CD4-positive, alpha-beta T cell treated with Interleukin-2 at 100 ng/mL for 4 hours (primary cell): ENCODE data around the gene CYTH1.
"Not testable (repeated sequence)": the region's sequence is repeated elsewhere in the genome, so short reads cannot be mapped to it uniquely, and the experiment has no call there.

Experiments
- DNase-seq: peaks from one replicate; pipeline ENCODE4 v3.0.0-alpha.2; 2020; ENCODE audit warnings: low spot score

CYTH1 gene

DNA sequence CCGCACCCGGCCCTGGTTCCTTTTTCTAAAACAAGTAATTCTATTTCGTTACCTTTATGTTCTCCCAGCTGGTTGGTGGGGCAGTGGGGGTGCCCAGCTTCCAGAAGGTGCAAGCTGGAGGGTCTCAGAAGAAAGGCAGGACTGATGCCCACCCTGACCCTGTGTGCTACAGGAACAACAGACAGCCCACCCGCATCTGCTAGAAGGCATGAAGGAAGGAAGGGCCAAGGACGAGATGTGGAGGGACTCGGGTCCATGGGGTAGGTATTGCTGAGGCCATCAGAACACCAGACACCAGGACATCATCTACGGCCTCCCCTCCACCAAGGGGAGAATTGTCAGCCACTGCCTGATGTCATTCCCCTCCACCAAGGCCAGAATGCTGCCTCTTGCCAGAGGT is 6.4 kb upstream of the CYTH1 start:
- no peak for DNase-seq

DNA sequence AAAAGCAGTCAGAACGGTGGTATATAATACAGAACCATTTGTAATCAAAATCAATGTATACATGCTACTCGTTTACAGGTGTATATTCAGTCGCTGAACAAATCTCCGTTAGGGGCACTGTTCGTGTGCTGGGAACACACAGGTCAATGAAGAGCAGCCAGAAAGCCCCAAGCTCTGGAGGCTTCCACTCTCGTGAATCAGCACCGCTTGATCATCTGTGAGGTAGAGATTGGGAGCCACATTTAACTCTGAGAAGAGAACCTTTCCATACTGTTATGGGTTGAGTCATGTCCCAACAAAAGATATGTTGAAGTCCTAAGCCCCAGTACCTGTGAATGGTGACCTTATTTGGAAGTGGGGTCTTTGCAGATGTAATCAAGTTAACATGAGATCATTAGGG is 5.4 kb upstream of the CYTH1 start:
- DNase-seq: no peak

DNA sequence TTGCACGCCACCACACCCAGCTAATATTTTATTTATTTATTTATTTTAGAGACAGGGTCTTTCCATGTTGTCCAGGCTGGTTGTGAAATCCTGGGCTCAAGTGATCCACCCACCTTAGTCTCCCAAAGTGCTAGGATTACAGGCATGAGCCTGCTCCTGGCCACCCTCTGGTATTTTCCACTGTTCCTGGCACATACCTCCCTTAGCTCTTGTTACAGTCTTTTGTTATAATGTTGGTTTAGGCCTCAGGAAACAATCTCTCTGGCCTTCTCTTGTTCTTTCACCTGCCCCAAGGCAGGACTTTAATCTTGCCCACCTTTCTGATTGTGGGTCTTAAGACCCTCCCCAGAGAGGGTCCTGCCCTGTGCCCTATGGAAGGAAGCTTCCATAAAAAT is 3.6 kb upstream of the CYTH1 start:
- DNase-seq: no peak

DNA sequence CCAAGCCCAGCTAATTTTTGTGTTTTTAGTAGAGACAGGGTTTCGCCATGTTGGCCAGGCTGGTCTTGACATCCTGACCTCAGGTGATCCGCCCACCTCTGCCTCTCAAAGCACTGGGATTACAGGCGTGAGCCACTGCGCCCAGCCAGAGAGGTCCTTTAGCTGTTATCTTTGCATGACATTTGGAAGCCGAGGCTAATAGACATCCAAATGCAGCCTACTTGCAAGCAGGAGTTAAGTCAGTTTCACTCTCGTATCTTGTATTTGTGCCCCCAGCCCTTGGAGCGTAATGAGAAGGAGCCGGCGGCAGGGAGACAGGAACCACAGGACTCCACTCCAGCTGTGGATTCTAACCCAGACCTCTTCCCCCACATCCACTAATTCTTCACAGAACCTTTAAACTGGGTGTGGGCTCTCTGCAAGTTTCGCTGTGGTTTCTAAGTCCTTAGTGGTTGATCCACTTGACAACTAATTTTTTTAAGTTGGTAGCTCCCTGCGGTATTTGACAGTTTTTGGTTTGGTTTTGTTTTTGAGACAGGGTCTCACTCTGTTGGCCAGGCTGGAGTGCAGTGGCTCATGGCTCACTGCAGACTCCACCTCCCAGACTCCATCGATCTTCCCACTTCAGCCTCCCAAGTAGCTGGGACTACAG is 3.1 kb upstream of the CYTH1 start:
- DNase-seq: no peak

DNA sequence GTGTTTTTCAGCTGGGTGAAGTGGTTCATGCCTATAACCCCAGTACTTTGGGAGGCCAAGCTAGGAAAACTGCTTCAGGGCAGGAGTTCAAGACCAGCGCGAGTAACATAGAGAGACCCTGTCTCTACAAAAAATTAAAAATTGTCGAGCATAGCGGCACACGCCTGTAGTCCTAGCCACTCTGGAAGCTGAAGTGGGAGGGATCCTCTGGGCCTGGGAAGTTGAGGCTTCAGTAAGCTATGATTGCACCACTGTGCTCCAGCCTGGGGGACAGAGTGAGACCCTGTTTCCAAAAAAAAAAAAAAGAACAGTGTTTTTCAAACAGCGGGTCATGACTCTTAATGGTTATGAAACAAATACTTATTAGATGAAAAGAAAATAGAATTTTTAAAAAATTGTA is 2.3 kb upstream of the CYTH1 start:
- no peak for DNase-seq

DNA sequence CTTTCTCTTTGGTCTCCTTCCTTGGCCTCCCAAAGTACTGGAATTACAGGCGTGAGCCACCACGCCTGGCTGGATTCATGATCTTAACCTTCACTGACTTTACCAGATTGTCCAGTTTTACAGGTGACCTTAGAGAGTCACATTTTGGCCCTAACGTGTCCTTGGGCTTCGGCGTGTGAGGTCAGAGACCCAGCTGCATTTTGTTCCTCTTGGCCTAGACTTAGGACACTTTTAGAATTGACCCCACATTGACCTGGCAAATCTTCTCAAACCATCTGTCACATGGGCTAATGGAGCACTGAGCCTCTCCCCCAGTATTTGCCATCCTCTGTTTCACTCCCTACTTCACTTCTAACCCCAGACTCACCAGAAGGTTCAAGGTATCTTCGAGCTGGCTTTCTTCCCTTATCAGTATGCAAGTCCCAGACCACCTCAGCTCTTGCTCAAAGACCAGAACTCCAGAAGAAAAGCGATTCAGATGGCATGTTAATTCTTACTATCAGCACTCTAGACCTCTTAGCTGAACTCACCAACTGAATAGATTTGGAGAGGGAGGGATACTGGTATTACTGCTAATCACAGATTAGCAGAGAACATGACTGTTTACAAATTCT is 1.7 kb upstream of the CYTH1 start:
- DNase-seq: no peak

DNA sequence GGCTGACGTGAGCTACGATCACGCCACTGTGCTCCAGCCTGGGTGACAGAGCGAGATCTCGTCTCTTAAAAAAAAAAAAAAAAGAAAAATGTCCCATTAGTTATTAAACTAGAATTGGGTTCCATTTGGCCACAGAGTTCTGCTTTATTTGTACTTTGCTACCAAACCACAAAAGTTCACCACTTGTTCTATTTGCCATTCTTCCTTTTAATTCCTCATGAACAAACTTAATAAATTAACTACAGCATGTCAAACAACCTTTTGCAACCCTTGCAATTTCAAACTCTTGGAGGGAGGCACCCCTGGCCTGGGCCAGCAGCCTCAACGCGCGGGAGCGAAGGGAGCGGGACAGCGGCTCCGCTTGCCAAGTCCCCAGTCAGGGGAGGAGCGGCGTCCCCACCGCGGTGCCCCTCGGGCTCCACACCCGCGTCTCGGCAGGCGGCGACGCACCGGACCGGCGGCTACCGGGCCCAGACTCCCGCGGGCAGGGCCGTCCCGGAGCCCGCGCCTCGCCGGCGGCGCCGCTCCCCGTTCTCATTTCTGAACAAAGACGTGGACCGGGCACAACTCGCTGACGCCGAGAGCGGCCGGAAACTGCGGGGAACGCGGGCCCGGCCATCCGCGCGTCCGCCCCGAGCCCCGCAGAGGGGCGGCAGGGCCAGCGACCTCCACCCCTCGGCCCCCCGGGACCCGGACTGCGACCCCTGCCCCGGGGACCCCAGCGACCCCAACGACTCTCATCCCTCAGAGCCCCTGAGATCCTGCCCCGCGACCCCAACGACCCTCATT is 775 bp downstream of the CYTH1 start:
- DNase-seq: no peak

DNA sequence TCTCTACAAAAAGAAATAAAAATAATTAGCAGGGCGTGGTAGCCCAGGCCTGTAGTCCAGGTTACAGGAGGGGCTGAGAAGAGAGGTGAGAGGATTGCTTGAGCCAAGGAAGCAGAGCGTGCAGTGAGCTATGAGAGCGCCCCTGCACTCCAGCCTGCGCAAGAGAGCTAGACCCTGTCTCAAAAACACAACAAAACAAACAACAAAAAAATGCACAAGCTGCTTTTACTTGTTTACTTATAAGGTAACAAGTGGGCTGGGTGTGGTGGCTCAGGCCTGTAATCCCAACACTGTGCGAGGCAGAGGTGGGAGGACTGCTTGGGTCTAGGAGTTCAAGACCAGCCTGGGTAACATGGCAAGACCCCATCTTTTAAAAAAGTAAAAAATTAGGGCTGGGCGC is 1.7 kb downstream of the CYTH1 start:
- no peak for DNase-seq

DNA sequence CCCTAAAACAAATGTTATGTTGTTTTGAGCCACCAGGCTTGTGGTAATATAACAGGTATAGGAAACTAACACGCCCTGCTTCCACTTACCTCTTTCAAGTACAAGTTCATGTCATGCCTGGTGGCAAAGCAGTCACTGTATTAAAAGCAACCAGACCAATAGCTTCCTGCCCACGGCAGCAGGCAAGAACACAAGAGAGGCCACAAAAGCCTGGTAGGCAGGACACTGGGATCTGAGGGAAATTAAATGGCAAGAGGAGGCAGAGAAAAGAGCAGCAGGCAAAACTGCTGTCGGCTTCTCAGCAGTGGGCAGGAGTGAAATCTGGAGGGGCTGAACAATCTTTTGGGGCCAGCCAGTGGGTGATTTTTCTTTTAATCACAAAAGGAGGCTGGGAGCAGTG is 2.2 kb downstream of the CYTH1 start:
- peak; percentile 85 for DNase-seq

DNA sequence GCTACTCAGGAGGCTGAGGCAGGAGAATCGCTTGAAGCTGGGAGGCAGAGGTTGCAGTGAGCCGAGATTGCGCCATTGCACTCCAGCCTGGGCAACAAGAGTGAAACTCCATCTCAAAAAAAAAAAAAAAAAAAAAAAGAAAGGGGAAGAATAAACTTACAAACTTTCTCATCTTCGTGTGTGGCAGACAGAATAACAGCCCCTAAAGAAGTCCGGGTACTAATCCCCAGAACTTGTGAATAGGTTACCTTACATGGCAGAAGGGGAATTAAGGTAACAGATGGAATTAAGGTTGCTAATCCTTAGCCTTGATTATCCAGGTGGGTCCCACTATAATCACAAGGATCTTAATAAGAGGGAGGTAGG is 2.8 kb downstream of the CYTH1 start:
- DNase-seq: not testable (repeated sequence)

DNA sequence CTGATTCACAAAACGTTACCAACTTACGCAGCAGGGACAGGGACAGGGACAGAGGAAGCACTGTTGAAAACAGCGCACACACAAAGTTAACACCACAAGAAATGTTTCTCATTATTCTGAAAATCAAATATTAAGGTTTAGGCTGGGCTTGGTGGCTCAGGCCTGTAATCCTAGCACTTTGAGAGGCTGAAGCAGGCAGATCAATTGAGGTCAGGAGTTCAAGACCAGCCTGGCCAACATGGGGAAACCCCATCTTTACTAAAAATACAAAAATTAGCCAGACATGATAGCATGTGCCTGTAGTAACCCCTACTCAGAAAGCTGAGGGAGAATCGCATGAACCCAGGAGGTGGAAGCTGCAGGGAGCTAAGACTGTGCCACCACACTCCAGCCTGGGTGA is 4.2 kb downstream of the CYTH1 start:
- DNase-seq: no peak

DNA sequence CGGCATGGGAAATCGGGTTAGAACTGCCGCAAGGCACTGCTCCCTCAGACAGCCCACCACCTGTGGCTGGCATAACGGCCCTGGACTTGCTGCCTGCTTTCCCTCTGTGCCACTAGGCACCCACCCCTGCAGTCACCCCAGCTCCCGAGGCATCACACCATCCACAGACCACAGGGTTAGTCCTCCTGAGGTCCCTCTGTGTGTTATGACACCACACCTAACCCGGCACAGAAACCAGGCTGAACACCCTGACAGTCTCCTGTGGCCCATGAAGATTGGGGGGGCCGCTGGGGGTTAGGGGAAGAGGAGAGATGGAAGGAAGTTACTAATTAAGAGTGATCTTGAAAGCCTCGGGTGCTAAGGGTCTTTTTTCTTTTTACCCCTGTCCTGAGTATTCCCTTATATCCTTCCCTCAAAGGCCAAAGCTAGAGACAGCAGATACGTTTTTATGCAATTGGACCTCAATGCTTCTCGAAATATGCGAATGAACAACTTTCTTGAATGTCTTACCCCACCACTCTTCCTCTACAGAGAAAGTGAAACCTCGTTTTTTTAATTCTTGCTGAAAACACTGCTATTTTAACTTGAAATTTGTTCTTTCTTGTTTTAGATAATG is 7.0 kb downstream of the CYTH1 start:
- peak; percentile 69 for DNase-seq

DNA sequence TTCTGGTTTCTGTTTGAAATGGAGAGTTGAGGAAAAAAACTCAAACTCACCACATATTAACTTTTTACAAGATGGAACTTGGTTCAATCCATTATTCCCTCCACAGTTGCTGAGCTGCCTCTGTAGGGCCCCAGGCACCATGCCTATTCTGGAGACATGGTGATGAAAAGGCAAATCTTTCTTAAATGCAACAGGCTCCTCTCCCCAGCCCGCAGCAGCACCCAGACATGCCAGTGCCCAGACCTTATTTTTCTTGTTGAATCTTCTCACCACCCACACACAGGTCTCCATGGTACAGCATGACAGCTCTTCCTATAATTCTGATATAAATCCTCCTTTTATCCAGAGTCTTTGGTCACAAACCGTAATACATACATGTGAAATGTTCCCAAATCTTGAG is 7.6 kb downstream of the CYTH1 start:
- no peak for DNase-seq

DNA sequence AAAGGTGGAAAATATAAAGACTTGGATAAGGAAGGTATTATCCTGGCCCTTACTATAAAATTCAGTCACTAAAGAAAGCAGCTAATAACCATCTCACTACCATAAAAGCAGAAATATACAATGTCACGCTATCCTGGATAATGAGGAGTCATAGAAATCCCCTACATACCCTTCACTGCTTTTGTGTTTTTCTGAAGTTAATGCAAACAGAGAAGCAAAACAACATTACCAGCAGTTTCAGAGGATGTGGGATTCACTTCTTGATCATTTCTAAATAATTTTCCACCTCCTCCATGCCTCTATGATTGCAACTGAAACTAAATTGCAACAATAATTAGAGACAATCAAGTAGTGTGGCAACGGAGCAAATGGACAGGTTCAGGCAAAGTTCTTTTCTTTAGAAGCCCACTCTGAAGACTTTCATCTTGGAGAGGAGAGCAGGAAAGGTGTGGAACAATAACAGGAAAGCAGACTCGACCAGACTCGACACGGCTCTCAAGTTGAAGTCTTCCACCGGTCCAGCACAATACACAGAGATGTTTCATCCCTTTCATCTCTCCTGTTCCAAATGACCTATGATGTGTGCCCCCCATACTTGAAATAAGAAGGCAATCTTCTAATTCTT is 10.2 kb downstream of the CYTH1 start:
- peak; percentile 66 for DNase-seq

DNA sequence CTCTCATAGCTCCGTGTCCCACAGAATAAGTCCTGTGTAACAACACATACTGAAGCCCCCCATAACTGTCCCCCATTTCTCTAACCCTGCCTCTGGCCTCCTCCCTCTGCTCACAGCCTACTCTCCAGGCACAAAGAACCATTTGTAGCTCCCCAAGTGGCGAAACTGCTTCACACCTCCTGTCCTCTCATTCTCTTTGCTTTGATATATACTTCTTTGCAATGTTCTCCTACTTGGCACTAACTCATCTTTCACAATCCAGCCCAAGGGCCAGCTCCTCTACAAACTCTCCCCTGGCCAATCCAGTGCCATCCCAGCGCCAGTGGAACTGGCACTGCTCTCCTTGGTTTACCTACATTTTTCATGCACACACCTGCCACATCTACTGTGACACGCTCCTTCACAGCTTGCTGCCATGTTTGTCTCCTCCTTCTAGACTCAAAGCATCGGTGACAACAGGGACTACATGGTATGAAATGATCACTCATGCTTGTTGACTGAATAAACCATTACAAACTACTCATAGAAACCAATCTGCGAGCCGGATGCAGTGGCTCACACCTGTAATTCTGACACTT is 12.8 kb downstream of the CYTH1 start:
- DNase-seq: no peak

DNA sequence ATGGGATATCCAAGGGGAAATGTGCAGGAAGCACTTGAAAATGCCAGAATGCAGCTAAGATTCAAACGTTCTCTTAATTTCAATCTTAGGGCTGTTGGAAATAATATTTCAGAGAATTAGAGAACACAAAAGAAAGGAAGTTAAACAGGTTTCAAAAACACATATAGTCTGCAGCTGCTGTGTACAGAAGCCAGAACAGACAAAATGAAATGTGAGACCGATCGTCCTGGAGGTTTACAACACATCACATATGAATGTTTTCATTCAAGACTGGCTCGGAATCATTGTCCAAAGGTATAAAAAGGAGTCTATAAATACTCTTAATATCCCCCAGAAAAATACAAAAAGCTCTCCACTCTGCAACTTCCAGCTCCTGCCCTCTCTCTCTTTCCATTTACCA is 14.3 kb downstream of the CYTH1 start:
- DNase-seq: no peak

DNA sequence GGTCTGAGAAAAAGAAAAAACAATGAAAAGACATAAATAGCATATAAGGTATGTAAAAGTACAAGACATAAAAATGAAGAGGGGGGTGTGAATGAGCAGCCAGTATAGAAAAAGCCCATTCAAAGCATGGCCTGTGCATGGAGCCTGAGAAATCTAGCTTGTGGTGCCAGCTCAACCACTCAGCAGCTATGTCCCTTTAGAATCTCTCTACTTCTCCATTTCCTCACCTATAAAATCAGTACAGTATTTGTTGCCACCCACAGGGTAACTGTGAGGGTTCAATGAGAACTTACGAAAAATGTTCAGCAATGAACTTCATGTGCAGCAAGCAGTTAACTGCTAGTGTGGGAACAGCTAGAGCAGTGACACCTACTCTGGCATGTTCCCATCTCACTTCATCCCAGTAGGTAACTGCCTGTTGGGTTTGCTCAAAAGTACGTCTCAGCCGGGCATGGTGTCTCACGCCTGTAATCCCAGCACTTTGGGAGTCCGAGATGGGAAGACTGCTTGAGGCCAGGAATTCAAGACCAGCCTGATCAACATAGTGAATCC is 15.3 kb downstream of the CYTH1 start:
- DNase-seq: no peak

DNA sequence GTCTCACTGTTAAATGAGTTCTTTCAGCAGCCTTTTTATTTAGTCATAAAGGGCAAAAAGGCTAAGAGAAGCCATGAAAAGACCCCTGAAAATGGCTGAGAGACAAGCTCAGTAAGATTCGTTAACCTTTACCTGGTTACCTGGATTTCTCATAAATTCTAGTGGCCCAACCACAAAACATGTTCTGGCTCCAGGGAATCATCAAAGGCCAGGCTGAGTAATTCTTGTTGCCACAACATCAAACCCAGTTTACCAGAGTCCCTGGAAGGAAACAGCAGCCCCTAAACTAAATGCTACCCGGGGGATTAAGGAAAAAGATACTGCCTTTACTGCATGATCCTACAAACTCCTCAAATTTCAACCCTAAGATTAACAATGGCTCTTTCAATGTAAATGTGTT is 15.8 kb downstream of the CYTH1 start:
- no peak for DNase-seq

DNA sequence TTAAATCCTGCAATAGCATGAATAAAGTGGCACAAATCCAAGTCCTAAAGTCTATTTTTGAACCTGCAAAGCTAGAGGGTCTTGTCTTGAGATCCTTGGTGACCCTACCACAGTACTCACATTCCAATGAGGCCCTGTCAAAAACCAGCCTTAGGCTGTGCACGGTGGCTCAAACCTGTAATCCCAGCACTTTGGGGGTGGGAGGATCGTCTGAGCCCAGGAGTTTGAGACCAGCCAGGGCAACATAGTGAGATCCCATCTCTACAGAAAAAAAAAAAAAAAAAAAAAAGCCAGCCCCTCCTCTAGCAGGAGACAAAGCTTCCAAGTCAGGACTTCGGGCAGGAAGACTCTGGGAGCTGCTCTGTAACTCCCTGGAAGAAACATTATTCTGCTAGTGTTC is 16.3 kb downstream of the CYTH1 start:
- DNase-seq: no peak

DNA sequence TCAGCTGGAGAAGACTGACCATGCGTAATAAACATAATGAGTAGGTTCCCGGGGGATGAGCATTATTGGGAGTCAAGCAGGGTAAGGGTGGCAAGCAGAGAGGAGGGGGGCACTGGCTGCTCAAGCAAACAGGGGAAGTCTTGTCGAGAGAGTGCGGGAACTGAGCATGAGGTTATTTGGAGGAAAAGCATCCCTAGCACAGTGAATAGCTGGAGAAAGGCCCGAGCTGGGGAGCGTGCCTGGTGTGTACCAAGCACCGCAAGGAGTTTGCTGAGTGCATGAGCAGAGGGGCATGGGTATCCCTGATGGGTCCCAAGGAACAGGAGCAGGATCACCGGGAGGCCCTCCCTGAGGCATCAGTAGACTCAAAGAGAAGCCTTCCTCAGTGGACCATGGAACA is 17.2 kb downstream of the CYTH1 start:
- DNase-seq: no peak

DNA sequence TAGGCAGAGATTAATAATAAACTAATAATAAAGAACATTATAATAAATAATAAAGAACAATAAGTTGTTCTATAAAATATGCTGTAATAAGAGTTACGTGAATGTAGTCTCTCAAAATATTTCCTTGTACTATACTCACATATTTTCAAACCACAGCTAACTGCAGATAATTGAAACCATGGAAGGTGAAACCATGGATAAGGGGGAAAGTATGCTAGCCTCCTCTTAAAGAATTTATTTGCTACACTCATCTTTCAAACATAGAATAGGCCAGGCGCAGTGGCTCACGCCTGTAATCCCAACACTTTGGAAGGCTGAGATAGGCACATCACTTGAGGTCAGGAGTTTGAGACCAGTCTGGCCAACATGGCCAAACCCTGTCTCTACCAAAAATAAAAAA is 18.5 kb downstream of the CYTH1 start:
- DNase-seq: no peak

DNA sequence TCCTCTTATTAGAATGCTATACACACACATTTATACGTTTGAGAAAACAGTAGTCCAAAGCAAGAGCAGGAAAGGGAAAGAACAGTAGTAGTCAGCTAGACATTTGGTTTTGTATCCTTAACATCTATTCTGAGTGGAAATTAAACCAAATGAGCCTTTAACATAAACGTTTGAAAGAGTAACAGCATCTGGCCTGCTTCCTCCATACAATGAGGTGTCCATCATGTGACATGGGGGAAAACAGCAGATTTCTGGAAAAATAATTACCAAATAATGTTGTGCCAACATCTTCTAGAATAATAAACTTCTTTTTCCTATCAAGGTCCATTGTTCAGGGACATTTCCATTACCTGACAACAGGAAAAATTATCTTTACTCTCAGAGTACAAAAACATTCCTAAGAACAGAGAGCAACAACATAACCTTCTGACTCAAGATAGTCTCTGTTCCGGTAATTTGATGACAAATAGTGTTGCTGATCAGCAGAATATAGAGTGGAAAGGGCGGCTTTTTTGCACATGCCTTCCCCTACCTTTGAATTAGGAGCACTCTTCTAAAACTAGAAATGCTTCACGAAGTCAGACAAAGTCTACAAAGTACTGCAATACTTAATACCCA is 20.2 kb downstream of the CYTH1 start:
- DNase-seq: peak; percentile 69
